ENCODE data around the gene RAB4A.

The RAB4A gene

DNA sequence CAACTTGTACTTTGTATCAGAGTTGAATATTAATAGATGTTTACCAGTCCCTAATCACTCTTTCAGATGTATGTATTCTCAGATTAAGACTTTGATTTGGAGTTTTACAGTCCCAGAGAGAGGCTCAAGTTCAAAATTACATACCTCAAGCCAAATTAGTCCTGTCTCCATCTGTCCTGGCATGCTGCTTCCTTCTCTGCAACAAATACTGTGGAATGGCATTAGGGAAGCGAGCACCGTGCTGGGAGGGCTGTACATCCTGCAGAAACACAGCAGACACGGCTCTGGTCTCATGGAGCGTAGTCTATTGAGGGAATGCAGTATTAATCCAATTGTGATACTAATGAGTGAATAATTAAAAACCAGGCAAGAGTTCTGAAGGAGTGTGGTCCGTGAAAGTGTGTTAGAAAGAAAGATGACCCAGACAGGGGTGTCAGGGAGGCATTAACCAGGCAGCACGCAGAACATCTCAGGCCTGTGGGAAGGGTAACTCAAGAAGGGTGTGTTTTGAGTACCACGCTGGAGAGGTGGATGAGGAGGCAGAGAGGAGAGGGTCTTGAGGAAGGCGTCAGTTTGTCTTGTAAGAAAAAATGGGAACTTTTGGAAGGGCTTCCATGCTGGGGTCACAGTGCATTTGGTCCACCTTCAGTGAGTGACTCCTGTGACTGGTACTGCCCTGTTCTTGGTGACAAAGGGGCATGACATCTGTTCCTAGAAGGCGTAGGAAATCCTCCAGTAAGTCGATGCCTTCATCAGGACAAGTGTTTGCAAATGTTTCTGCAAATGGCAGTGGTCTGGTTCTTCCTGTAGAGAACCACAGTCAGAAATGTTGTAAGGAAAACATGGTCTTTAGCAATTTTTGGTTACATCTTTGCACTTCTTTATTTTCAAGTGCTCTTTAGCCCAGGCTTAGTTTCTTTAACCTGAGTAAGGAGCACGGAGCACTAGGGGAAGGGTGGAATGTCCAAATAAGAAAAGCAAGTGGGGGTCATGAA is 1.6 kb downstream of the RAB4A start:
- H3K27ac Mint-ChIP-seq = peak overlapping the region; percentile 95
- no peak for ATAC-seq (replicated peaks)
- H3K4me3 Mint-ChIP-seq = peak overlapping the region; percentile 88
- peaks cover 3 to 5% of the 10 kb centered on the region in 2 donors for H3K36me3 Mint-ChIP-seq
- peaks cover 27 to 30% of the 10 kb centered on the region in 2 donors for H3K4me1 Mint-ChIP-seq
- no peak for DNase-seq
- H3K9me3 Mint-ChIP-seq = no peaks in the 10 kb centered on the region
- no peaks in the 10 kb centered on the region for H3K27me3 Mint-ChIP-seq

DNA sequence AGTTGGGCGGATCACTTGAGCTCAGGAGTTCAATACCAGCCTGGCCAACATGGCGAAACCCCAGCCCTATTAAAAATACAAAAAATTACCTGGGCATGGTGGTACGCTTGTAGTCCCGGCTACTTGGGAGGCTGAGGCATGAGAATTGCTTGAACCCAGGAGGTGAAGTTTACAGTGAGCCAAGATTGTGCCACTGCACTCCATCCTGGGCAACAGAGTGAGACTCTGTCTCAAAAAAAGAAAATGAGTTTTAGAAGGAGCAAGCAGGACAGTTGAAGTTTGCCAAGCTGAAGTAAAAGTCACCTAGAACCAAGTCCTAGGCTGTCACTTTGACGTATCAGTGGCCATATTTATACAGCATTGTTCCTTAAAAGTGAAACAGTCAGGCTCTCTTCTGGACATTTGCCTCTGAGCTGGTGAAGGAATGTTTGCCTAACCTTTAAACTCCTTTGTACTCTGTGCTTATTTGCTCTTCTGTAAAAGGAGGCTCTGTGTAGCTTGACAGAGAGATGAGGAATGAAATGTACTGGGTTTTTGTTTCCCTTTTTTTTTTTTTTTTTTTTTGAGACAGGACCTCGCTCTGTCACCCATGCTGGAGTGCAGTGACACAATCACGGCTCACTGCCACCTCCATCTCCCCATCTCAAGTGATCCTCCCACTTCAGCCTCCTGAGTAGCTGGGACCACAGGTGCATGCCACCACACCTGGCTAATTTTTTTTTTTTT is 2.8 kb downstream of the RAB4A start:
- Mint-ChIP-seq H3K4me3 (no peak overlapping the region), H3K27me3 (no peaks in the 10 kb centered on the region), H3K36me3 (peaks cover 3% of the 10 kb centered on the region in 2 donors), H3K9me3 (no peaks in the 10 kb centered on the region), H3K27ac (no peak overlapping the region), H3K4me1 (peaks cover 24 to 30% of the 10 kb centered on the region in 2 donors)
- no peak for DNase-seq
- no peak for ATAC-seq (replicated peaks)

DNA sequence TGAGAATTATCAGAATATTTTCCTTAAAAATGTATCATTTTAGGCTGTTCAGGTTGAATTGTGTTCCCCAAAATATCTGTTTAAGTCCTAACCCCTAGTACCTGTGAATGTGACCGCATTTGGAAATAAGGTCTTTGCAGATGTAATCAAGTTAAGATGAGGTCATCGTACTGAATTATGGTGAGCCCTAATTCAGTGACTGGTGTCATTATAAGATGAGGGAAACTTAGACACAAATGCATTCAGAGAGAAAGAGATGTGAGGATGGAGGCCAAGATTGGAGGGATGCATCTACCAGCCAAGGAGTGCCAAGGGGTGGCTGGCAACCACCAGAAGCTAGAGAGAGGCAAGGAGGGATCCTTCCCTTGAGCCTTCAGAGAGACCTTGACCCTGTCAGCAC is 4.1 kb downstream of the RAB4A start:
- Mint-ChIP-seq H3K9me3 (no peaks in the 10 kb centered on the region), H3K27ac (no peak overlapping the region), H3K4me1 (peaks cover 24 to 30% of the 10 kb centered on the region in 2 donors), H3K4me3 (no peak overlapping the region), H3K36me3 (peaks cover 3% of the 10 kb centered on the region in 2 donors), H3K27me3 (no peaks in the 10 kb centered on the region)
- no peak for DNase-seq
- no peak for ATAC-seq (replicated peaks)

DNA sequence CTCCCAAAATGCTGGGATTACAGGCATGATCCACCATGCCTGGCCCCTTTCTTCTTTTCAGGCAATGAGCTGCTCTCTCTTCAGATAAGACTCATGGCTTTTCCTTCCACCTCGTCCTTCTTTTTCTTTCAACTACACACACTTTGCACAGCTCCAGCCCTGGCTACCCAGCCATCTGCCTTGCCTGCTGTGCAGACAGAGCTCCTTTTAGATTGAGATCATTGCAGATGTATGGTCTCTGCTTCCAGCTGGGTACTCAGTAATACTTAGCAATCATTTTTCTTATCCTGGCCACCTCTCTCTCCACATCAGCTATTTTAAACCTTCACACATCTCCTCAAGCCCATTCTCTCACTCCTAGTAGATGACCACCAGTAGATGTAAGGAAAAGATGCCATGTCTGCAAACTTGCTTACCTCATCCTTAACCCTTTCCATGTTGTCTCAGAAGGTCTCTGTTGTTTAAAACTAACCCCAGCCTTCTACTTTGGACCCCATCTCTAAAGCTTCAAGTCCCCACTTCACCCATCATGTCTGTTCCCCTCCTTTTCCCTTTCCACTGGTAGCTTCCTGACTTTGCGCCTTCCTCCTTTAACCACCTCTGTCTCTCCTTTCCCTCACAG is 7.3 kb downstream of the RAB4A start:
- H3K4me3 Mint-ChIP-seq = no peak overlapping the region
- H3K27ac Mint-ChIP-seq = no peak overlapping the region
- no peaks in the 10 kb centered on the region for H3K27me3 Mint-ChIP-seq
- H3K4me1 Mint-ChIP-seq = peaks cover 22 to 33% of the 10 kb centered on the region in 2 donors
- peaks cover 9 to 10% of the 10 kb centered on the region in 2 donors for H3K36me3 Mint-ChIP-seq
- H3K9me3 Mint-ChIP-seq = no peaks in the 10 kb centered on the region
- ATAC-seq (replicated peaks) (no peak), DNase-seq (no peak)

DNA sequence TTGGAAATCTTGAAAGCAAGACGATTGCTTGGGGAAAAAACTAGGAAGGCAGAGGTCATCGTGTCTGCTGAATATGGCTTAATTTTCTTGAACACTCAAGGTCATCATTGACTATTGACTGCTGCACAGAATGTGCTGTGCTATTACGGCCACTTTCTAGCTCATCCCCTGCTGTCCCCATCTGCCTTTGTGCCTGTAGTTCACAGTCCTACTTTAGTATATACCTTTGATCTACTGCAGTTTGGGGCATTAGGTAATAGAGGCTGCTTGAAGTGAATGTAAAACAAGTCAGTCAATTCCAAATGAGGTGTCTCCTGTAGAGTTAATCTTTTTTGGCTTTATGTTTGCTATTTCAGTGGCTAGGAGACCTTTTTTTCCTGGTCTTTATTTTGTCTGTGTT is 8.3 kb downstream of the RAB4A start:
- no peak overlapping the region for H3K27ac Mint-ChIP-seq
- DNase-seq = no peak
- H3K4me1 Mint-ChIP-seq = peaks cover 22 to 33% of the 10 kb centered on the region in 2 donors
- H3K9me3 Mint-ChIP-seq = no peaks in the 10 kb centered on the region
- ATAC-seq (replicated peaks) = no peak
- H3K36me3 Mint-ChIP-seq = peaks cover 9 to 10% of the 10 kb centered on the region in 2 donors
- no peak overlapping the region for H3K4me3 Mint-ChIP-seq
- H3K27me3 Mint-ChIP-seq = no peaks in the 10 kb centered on the region

DNA sequence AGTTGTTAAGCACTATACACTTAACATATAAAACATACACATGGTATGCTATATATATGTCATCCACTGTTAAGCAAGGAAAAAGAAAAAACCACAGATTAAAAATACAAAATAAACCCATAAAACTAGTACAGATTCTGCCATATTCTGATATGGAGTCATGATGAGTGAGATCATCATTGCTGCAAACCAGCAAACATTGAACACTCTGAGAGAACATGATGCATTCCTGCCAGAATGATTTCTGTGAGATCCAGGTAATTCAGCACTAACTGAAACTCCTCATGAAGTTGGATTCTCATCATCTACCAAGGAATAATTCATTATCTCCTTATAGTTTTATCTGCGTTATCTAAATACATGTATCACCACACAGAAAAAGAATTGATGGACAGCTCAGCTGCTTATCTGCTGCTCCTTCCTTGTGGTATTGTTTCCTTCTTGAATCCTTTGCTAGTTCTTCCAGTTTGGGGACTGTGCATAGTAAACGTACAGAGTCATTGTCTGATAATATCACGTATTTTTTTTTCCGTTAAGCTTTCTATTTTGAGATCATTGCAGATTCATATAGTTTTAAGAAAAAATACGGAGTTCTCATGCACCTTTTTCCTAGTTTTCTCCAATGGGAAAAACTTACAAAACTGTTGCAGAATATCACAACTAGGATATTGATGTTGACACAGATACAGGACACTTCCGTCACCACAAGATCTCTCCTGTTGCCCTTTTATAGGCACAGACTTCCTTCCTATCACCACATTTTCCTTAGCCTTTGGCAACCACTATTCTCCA is 9.3 kb downstream of the RAB4A start:
- Mint-ChIP-seq H3K27ac (no peak overlapping the region), H3K36me3 (peaks cover 8 to 10% of the 10 kb centered on the region in 2 donors), H3K4me3 (no peak overlapping the region), H3K9me3 (no peaks in the 10 kb centered on the region), H3K4me1 (peaks cover 17 to 33% of the 10 kb centered on the region in 2 donors), H3K27me3 (no peaks in the 10 kb centered on the region)
- DNase-seq (no peak), ATAC-seq (replicated peaks) (no peak)

DNA sequence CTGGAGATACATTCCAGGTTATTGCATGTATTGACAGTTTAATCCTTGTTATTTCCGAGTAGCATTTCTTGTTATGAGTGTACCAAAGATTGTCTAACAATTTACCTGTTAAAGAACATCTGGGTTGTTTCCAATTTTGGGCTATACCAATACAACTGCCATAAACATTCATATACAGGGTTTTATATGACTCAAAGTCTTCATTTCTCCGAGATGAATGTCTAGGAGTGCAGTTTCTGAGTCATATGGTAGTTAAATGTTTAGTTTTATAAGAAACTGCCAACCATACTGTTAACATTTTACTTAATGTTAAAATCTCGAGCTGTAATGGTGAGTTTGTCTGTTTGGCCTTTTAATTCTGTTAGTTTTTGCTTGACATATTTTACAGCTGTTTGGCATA is 10.0 kb downstream of the RAB4A start:
- H3K4me1 Mint-ChIP-seq = peaks cover 20 to 34% of the 10 kb centered on the region in 2 donors
- DNase-seq (no peak), ATAC-seq (replicated peaks) (no peak)
- no peak overlapping the region for H3K27ac Mint-ChIP-seq
- no peak overlapping the region for H3K4me3 Mint-ChIP-seq
- H3K9me3 Mint-ChIP-seq = no peaks in the 10 kb centered on the region
- H3K27me3 Mint-ChIP-seq = no peaks in the 10 kb centered on the region
- H3K36me3 Mint-ChIP-seq = peaks cover 8 to 10% of the 10 kb centered on the region in 2 donors

DNA sequence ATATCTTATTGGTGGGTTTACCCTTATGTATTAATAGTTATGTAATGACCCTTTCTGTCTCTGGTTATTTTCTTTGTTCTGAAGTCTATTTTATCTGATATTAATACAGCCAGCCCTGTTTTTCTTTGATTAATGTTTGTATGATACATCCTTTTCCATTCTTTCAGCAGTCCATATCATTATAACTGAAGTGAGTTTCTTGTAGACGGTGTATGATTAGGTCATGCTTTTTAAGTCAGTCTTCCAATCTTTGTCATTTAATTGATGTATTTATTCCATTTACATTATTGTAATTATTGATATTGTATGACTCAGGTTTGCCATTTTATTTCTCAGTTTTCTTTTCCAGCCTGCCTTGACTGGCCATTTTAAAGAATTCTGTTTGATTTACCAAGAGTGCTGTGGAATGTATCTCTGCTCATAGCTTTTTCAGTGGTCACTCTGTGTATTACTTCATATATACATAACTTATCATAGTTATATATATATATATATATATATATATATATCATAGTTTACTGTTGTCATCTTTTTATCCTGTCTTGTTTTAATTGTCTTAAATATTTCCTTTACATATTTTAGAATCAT is 10.5 kb downstream of the RAB4A start:
- Mint-ChIP-seq H3K36me3 (peaks cover 8 to 10% of the 10 kb centered on the region in 2 donors), H3K27me3 (no peaks in the 10 kb centered on the region), H3K9me3 (no peaks in the 10 kb centered on the region), H3K4me1 (peaks cover 19 to 39% of the 10 kb centered on the region in 2 donors), H3K27ac (no peak overlapping the region), H3K4me3 (no peak overlapping the region)
- DNase-seq (no peak), ATAC-seq (replicated peaks) (no peak)

DNA sequence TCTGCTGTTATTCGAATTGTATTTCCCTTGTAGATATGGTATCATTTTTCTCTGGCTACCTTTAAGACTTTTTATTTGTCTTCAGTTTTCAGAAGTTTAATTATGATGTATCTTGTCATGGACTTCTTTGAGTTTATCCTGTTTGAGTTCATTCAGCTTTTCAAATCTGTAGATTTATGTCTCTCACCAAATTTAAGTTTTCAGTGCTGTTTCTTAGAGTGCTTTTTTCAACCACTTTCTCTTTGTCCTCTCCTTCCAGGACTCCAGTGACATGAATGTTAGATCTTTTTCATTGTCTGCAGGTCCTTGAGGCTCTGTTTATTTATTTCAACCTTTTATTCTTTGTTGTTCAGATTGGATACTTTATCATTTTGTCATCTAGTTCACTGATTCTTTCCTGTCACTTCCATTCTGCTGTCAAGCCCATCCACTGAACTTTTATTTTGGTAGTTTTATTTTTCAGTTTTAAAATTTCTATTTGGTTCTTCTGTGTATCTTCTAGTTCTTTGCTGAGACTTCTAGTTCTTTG is 11.4 kb downstream of the RAB4A start:
- H3K27ac Mint-ChIP-seq = no peak overlapping the region
- H3K4me3 Mint-ChIP-seq = no peak overlapping the region
- no peaks in the 10 kb centered on the region for H3K27me3 Mint-ChIP-seq
- DNase-seq = no peak
- ATAC-seq (replicated peaks) = no peak
- H3K9me3 Mint-ChIP-seq = no peaks in the 10 kb centered on the region
- H3K36me3 Mint-ChIP-seq = peaks cover 11 to 12% of the 10 kb centered on the region in 2 donors
- H3K4me1 Mint-ChIP-seq = peaks cover 22 to 49% of the 10 kb centered on the region in 2 donors

DNA sequence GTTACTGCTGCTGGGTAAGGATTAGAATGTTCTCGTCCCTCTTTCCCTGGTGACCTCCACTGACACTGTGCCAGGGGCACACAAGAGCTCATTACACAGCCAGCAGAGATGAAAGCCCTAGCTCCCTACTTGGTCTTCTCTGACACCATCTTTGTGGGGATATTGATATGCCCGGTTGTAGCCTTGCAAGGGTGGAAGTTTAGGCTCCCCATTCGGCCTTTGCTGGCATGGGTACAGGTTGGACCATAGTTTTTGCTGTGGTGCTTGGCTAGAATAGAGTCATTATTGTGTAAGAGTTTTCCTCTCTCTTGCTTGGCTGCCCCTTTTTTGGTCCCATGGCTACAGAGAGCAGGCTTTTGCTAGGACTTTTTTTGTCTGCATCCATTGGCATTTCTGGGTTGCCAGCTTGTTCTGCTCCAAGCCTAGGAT is 12.3 kb downstream of the RAB4A start:
- Mint-ChIP-seq H3K27ac (no peak overlapping the region), H3K4me1 (peaks cover 23 to 57% of the 10 kb centered on the region in 2 donors), H3K27me3 (no peaks in the 10 kb centered on the region)

DNA sequence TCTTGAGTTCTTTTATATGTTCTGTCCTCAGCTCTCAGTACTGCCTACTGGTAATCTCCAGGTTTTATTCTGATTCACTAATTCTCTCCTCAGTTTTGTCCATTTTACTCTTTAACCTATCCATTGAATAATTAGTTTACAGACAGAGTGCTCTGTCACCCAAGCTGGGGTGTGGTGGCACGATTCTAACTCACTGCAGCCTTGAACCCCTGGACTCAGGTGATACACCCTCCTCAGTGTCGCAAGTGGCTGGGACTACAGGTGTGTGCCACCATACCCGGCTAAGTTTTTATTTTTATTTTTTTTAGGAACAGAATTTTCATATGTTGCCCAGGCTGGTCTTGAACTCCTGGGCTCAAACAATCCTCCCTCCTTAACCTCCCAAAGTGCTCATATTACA is 14.0 kb downstream of the RAB4A start:
- H3K4me3 Mint-ChIP-seq = no peak overlapping the region
- no peaks in the 10 kb centered on the region for H3K9me3 Mint-ChIP-seq
- DNase-seq (no peak), ATAC-seq (replicated peaks) (no peak)
- H3K4me1 Mint-ChIP-seq = peaks cover 24 to 61% of the 10 kb centered on the region in 2 donors
- no peak overlapping the region for H3K27ac Mint-ChIP-seq
- no peaks in the 10 kb centered on the region for H3K27me3 Mint-ChIP-seq
- peaks cover 16 to 22% of the 10 kb centered on the region in 2 donors for H3K36me3 Mint-ChIP-seq

More for the DNA sequence above, 12.3 kb downstream of the RAB4A start:
- Mint-ChIP-seq H3K9me3 (no peaks in the 10 kb centered on the region), H3K4me3 (no peak overlapping the region), H3K36me3 (peaks cover 12 to 18% of the 10 kb centered on the region in 2 donors)
- ATAC-seq (replicated peaks) (no peak), DNase-seq (no peak)

DNA sequence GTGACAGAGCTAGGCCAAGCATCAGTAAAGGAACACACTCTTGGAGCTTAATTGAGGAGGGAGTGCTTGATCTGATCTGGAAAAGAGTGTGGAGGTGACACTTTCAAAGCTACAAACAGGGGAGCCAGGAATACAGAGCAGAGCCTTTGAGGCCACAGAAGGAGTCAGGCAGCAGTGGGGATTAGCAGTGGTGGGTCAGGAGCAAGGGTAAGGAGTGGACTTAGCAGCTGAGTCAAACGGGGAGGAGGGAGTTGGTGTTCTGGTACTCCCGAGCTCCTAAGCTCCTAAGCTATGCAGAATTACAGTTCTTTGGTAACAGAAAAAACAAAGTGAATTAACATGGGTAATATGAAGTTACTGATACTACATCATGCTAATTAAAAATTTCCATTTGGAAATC is 14.5 kb downstream of the RAB4A start:
- Mint-ChIP-seq H3K36me3 (peaks cover 21 to 27% of the 10 kb centered on the region in 2 donors), H3K4me3 (no peak overlapping the region), H3K27me3 (no peaks in the 10 kb centered on the region), H3K9me3 (no peaks in the 10 kb centered on the region), H3K27ac (no peak overlapping the region), H3K4me1 (peaks cover 20 to 56% of the 10 kb centered on the region in 2 donors)
- no peak for DNase-seq
- ATAC-seq (replicated peaks) = no peak

DNA sequence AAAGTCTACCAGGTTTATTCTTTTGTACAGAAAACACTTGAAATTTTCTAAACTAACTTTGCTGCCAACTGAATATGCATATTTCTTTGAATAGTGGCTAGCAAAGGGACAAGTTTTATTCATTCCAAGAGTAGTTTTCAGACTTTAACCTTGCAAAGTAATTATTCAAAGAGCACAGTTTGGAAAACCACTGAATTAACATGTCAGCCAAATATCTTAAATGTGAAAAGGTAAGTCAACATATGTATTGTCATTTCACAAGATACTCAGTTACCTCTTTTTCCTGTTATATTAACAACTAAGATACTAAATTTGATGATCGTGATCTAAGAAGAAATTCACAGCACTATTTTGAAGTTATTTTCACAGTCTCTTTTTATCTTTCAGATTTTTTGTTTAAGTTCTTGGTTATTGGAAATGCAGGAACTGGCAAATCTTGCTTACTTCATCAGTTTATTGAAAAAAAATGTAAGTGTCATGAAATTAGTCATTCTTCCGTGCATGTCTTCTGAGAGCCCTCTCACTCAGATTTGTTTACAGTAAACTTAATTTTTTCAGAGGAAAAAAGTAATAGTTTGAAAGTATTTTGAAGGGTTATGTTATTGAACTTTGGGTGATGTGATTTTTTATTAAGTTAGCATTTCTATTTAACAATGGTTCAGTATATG is 15.3 kb downstream of the RAB4A start:
- Mint-ChIP-seq H3K36me3 (peaks cover 29 to 35% of the 10 kb centered on the region in 2 donors), H3K9me3 (peaks cover 4 to 6% of the 10 kb centered on the region in 2 donors), H3K27me3 (no peaks in the 10 kb centered on the region), H3K4me1 (peaks cover 20 to 54% of the 10 kb centered on the region in 2 donors), H3K4me3 (no peak overlapping the region), H3K27ac (no peak overlapping the region)
- no peak for DNase-seq
- peak; percentile 14 to 23 for ATAC-seq (replicated peaks)

Data from stimulated activated naive B cell treated with anti-CD40 and anti-IgM and Interleukin-4, amounts not matched to agents 10 μg/mL and 1 μg/mL and 100 μg/mL, for 72 hours (primary cell).